Stimulated activated CD8-positive, alpha-beta memory T cell treated with anti-CD3 and anti-CD28 coated beads, Interleukin-12 subunit alpha, Interleukin-12 subunit beta, amount 100 ng/mL, for 1 hour (primary cell): Measurements from ENCODE around the gene PIGH.
"Not testable (repeated sequence)": the region's sequence is repeated elsewhere in the genome, so short reads cannot be mapped to it uniquely, and the experiment has no call there.

Source experiments
- DNase-seq: peaks from one replicate; pipeline ENCODE4 v3.0.0-alpha.2; 2020; ENCODE audit warnings: low read depth

The PIGH gene, protein sequence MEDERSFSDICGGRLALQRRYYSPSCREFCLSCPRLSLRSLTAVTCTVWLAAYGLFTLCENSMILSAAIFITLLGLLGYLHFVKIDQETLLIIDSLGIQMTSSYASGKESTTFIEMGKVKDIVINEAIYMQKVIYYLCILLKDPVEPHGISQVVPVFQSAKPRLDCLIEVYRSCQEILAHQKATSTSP

GRCh38 chr14:67599698-67600561, at the start of gene PIGH:
TSS of gene PIGH (minus strand) at chr14:67600268. CDS start at chr14:67600203, 65 bp downstream.
- DNase-seq, result peak; percentile 83

GRCh38 chr14:67646131-67646530, 46.1 kb upstream of the PIGH start:
- no peak for DNase-seq

GRCh38 chr14:67645414-67645813, 45.3 kb upstream of the PIGH start:
- DNase-seq, result no peak

- DNase-seq, result no peak
These were observed 44.4 kb upstream of the PIGH start for GRCh38 chr14:67644428-67644827.

GRCh38 chr14:67643713-67644112, 43.6 kb upstream of the PIGH start:
- DNase-seq, result no peak

- DNase-seq, result no peak
These were observed 42.1 kb upstream of the PIGH start for GRCh38 chr14:67641902-67642749.

GRCh38 chr14:67641480-67641879, 41.4 kb upstream of the PIGH start:
- no peak for DNase-seq

DNA sequence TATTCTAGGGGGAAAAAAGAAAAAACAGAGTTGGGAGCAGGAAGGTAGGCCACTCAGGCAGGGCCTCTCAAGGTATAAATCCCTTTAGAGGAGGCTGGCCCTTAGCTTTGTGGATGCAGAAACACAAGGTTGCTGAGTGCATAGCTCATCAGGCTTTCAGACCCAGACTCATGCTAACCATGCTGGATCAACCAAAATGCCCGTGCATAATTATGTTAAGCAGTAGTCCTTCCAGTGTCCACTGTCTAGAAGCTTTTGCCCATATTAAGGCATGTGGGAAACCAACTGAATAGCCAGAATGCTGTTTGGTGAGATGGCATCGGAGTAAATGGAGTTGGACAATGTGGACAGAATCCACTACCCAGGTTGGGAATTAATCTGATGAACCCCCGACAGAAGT, 38.6 kb upstream of the PIGH start:
- DNase-seq, result no peak

DNA sequence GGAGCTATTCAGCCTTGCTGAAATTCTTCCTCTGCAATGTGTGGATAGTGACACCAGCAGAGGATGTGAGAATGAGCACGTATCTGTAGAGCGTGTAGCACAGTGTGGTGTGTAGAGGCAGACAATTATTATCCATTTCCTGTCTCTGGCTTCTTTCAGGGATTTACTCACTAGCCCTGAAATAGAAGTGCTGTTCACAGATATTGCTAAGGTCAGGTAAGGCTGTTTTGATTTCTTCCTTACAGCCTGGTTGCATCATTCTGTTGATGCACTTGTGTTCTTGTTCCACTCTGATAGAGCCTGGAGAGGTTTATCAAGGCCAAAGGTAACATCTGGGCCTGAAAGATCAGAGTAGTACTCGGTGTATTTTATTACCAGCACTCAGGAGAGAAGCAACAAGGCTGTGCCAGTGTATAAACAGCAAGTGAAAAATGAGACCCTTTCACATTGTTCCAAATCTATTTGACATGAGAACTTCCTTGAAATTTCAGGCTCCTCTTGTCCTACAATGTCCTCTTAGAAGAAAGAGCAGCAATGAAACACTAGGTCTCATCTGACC, 36.4 kb upstream of the PIGH start:
- DNase-seq, result no peak

GRCh38 chr14:67633451-67634147, 33.5 kb upstream of the PIGH start:
- no peak for DNase-seq

DNA sequence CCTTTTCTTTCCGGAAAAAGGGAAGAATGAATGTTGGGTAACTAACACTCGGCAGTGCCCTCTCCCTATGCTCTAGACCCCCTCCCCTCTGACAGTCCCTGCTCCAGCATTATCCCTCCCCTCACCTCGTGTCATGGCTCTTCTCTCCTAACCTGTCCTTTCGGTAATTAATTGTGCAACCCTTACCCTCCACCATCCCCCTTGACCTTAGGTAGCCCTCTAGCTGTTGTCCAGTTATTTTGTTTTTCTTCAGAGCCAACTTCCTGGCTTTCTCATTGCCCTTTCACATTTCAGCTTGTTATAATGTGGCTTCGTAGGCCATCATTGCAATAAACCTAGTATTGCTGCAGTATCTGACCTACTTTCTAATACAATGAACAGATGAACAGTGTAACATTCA, 30.9 kb upstream of the PIGH start:
- DNase-seq, result no peak

- DNase-seq, result no peak
These were observed 30.1 kb upstream of the PIGH start for GRCh38 chr14:67630186-67630585.

GRCh38 chr14:67627519-67627918, 27.5 kb upstream of the PIGH start:
- DNase-seq, result no peak

DNA sequence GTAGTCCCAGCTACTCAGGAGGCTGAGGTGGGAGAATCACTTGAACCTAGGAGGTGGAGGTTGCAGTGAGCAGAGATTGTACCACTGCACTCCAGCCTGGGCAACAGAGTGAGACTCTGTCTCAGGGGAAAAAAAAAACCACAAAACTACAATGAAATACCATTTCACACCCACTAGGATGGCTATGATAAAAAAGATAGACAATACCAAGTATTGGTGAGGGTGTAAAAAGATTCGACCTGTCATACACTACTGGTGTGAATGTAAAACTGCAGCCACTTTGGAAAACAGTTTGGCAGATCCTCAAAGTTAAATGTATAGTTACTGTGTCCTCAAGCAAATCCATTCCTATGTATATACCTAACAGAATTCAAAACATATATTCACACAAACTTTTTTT, 26.1 kb upstream of the PIGH start:
- DNase-seq, result not testable (repeated sequence)

DNA sequence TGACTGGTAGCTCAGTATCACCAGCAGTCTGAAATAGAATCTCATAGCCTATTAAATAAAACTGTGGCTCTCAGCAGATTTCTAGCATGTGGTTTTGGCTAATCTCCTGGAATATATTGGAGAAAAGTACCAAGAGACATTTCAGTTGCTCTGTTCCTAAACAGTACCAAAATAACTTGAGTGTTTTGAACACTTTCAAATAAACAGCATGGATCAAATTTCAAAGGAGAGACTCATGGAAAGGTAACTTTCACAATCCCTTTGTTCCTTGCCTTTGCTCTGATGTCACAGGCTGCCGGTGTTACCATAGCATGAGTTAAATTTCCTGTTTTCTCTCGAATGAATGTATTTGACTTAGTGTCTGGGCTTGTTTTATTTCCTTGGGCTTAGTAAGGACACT, 23.0 kb upstream of the PIGH start:
- DNase-seq, result no peak

DNA sequence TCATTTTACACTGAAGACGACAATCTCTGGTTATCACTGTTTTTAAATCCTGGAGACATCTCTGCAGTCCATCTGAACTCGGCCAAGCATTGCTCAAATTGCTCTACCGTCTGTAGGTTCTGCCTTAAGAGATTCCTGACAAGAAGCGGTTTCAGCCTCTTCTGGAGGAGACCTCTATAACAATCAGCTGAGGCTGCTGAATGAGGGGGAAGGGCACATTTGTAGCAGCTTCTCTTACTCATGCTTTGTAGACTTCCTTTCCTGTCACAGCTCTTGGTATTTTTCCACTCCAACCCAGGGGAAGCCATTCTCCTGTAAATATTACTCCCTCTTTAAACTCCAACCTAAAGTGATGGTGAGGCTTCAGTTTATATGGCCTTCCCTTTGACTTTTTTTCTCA, 22.6 kb upstream of the PIGH start:
- DNase-seq, result no peak

DNA sequence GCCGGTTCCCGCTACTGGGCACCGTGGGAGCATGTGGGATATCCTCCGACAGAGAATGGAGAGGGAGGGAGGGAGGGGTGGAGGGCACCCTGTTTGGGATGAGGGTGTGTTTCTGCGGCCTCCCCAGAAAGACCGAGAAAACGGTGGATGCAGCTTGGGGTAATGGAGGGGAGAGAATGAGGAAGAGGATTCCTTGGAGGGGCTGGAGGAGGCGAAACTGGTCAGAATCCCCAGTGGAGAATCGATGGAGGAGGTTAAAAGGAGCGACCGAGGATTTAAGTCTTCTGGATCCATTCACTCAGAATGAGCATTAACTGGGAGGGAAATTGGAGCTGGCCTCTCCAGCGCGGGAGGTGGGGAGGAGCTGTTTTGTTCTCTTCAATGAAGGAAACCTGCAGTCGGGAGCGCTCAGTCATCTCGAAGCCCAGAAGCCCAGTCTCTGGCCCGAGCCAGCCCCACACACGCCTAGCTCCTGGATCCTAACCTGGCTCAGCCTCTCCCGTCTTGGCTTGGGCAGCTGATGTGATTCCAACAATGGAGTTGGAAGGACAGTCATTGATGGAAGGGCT, 20.2 kb upstream of the PIGH start:
- DNase-seq, result no peak

DNA sequence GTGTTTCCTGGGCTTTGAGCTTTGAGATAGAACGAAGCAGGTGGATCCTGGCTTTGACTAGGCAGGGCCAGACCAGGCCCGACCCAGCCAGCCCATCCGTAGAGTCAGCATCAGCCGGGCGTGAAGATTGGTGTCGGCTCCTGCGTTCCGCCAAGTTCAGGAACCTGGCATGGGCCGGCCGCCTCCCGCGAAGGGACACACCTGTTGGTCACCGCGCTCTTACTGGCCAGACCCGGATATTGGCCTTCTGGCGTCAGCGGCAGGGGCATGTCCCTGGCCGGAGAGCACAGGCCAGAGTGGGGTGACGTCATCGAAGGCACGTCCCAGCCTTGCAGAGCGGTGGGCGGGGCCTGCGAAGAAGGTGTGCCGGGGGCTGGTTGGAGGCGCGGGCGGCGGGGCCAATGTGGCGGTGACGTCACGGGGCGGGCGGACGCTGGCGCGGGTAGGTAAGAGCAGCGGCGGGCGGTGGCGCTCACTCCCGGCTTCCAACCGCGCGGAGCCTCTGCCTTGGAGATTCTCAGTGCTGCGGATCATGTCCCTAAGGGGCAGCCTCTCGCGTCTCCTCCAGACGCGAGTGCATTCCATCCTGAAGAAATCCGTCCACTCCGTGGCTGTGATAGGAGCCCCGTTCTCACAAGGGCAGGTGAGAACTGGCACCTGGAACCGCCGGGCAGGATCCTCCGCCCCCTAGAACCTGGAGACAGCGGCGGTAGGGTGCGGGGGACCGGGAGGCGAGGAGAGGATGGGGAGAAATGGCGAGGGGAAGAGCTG, 19.6 kb upstream of the PIGH start, which contains the start of gene ARG2:
Gene ARG2, plus strand, starts transcription at position 475 of the 771 bp plus-strand sequence. Its CDS starts 58 bp downstream, at position 533.
- peak; percentile 95 for DNase-seq

GRCh38 chr14:67618617-67619063, 18.6 kb upstream of the PIGH start:
- DNase-seq, result no peak

- DNase-seq, result no peak
These were observed 10.4 kb upstream of the PIGH start for GRCh38 chr14:67610491-67610890.
